IMR-90 (cell line): ENCODE data around the gene IGFBPL1.

Experiments
- CEBPB ChIP-seq: IDR thresholded peaks from 2 replicates; pipeline ENCODE4 v1.6.1; 2012; ENCODE audit warnings: low read depth, low read length, improper control_type of control experiment
- CHD1 ChIP-seq: IDR thresholded peaks from 2 replicates; pipeline ENCODE4 v1.6.1; 2012; ENCODE audit warnings: low read depth, low read length, improper control_type of control experiment
- MXI1 ChIP-seq: IDR thresholded peaks from 2 replicates; pipeline ENCODE4 v1.6.1; 2012; ENCODE audit warnings: low read depth, mild to moderate bottlenecking, low read length, moderate library complexity, borderline replicate concordance
- NFE2L2 ChIP-seq: fragments of 150-350 bp; IDR thresholded peaks from 2 replicates; pipeline ENCODE4 v1.6.1; 2016; ENCODE audit warnings: low read depth, mild to moderate bottlenecking, low read length
- POLR2A ChIP-seq: IDR thresholded peaks from 2 replicates; pipeline ENCODE4 v1.6.1; 2012; ENCODE audit warnings: mild to moderate bottlenecking, low read depth, low read length
- RAD21 ChIP-seq: IDR thresholded peaks from 2 replicates; pipeline ENCODE4 v1.6.1; 2012; ENCODE audit warnings: low read length, improper control_type of control experiment
- RFX5 ChIP-seq: IDR thresholded peaks from 2 replicates; pipeline ENCODE4 v1.8.0; 2012; ENCODE audit warnings: low read depth, mild to moderate bottlenecking, low read length, moderate library complexity
- SMC3 ChIP-seq: fragments of 150-350 bp; IDR thresholded peaks from 2 replicates; pipeline ENCODE4 v1.6.1; 2016; ENCODE audit warnings: low read depth, mild to moderate bottlenecking, antibody characterized with exemption, low read length, moderate library complexity
- TF ChIP-seq, protein P1 (sequence below): conservative IDR thresholded peaks from 2 replicates; pipeline ENCODE4 v1.5.1; 2012; ENCODE audit warnings: mild to moderate bottlenecking, low read depth, low read length, improper control_type of control experiment

DNA sequence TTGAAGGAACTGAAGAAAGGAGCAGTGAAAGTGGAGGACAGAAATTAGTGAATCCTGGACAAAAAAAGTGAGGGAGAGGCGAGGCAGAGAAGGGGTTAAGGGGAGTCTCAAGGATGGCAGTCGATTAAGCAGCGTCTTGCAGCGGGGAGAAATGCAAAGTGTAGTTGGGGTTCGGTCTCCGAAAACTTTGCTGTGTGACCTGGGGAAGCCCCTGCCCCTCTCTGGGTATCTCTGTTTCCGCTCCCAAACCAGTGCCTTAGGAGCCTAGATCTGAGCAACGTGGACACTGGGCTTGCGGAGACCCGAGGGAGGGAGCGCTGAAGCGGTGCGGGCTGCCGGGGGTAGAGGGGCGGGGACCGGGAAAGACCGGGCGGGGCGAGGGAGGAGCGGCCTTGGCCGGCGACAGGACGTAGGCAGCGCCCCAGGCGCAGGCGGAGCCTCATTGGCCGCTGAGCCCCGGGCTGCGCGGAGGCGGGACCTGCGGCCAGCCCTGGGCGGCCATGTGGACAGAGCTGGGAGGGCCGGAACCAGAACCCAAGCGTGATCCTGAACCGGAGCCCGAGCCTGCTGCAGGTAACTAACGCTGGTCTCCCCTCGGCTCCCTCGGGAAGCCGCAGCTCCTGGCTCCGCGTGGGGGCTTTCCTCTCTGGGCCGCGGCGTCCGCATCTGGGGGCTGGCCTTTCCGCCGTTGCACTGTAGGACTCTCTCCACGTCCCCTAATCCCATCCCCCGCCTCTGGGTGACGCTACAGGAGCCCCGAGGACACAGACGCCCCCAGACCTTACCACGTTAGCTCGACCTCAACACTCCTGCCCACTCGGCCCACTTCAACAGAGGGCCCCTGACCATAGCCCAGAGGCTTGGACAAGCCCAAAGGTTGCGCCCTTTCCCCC is 31.8 kb downstream of the IGFBPL1 start, which contains the start of gene ALDH1B1:
- TF ChIP-seq POLR2A (peak; percentile 60; the same call in 1 of the 2 replicates), SMC3 (no peak), RFX5 (no peak), MXI1 (peak; percentile 98), RAD21 (no peak), CEBPB (no peak), NFE2L2 (no peak), CHD1 (no peak)
- TF ChIP-seq, protein P1, sequence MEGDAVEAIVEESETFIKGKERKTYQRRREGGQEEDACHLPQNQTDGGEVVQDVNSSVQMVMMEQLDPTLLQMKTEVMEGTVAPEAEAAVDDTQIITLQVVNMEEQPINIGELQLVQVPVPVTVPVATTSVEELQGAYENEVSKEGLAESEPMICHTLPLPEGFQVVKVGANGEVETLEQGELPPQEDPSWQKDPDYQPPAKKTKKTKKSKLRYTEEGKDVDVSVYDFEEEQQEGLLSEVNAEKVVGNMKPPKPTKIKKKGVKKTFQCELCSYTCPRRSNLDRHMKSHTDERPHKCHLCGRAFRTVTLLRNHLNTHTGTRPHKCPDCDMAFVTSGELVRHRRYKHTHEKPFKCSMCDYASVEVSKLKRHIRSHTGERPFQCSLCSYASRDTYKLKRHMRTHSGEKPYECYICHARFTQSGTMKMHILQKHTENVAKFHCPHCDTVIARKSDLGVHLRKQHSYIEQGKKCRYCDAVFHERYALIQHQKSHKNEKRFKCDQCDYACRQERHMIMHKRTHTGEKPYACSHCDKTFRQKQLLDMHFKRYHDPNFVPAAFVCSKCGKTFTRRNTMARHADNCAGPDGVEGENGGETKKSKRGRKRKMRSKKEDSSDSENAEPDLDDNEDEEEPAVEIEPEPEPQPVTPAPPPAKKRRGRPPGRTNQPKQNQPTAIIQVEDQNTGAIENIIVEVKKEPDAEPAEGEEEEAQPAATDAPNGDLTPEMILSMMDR, result peak; percentile 21; the same call in 1 of the 2 replicates
